HepG2 (cell line): Measurements from ENCODE around the gene AP3D1. TPM values are rescaled to one million over a fixed set of nuclear protein-coding genes. Genes with fewer than 3 reads are reported as not detected.
A peak's percentile ranks its signal among the peaks of the same experiment; 100 is the strongest.

Experiments
- ATAC-seq: fragments of 200-7000 bp; cut with Tn5 transposase; 3 replicates; pipeline ENCODE4 v1.9.1; 2020; ENCODE audit warnings: mild to moderate bottlenecking, moderate library complexity
- BruUV-seq: library from RNA; stranded (reverse); fragments of 400-500 nt; replicated peaks from 2 replicates; lab custom pipeline; 2021; lab: Mats Ljungman, UMichigan
- CTCF ChIA-PET: fragments of 300-600 bp; formaldehyde crosslinking; extraction: SDS; loops from one replicate; lab custom pipeline; 2021; ENCODE audit warnings: low total read pairs, inconsistent platforms, low intra/inter-chr PET ratio; lab: Yijun Ruan, JAX
- POLR2A ChIA-PET: fragments of 350-600 bp; sonication (Branson Sonifier 250); formaldehyde crosslinking; loops from one replicate; lab custom pipeline; 2020; ENCODE audit warnings: antibody characterized with exemption, inconsistent platforms; lab: Yijun Ruan, JAX
- DNase-seq: peaks from one replicate; pipeline ENCODE4 v3.0.0-alpha.2; 2015; ENCODE audit warnings: low spot score
- FAIRE-seq: peaks from 3 replicates; lab custom pipeline; 2011; peaks lifted over from hg19 to GRCh38; lab: Jason Lieb, UNC
- H2AFZ ChIP-seq: one replicate; pipeline ENCODE4 v1.6.1; 2011; ENCODE audit warnings: low read length, inconsistent platforms
- H3K27ac ChIP-seq: fragments of 300-600 bp; 3 replicates; pipeline ENCODE4 v1.8.0; 2011; ENCODE audit warnings: mixed run types, mild to moderate bottlenecking, mixed read lengths, low read length, inconsistent platforms; ENCODE audit not compliant: insufficient read depth; ENCODE audit errors: extremely low read length
- H3K27me3 ChIP-seq, 2 experiments: fragments of 200-600 bp in 1 of 2; 2 replicates in 1 of 2; 3 replicates in 1 of 2; pipeline versions ENCODE4 v1.6.0 to v1.8.0; 2011; ENCODE audit warnings: low read length in 2 of 2, mild to moderate bottlenecking in 2 of 2, moderate library complexity in 2 of 2, inconsistent platforms in 1 of 2; ENCODE audit not compliant: insufficient read depth in 2 of 2, control insufficient read depth in 1 of 2
- H3K36me3 ChIP-seq, 2 experiments: fragments of 200-600 bp in 1 of 2; replicated peaks in 1 of 2; 2 replicates in 1 of 2; 3 replicates in 1 of 2; pipeline versions ENCODE4 v1.5.1 to v1.8.0; 2011; ENCODE audit warnings: low read length in 2 of 2, inconsistent platforms in 1 of 2; ENCODE audit not compliant: insufficient read depth in 2 of 2, control insufficient read depth in 1 of 2
- H3K4me1 ChIP-seq: 2 replicates; pipeline ENCODE4 v1.5.1; 2012; ENCODE audit warnings: low read length, inconsistent platforms; ENCODE audit not compliant: insufficient read depth
- H3K4me2 ChIP-seq: 2 replicates; pipeline ENCODE4 v1.6.0; 2011; ENCODE audit warnings: low read depth, low read length, inconsistent platforms
- H3K4me3 ChIP-seq, 3 experiments: fragments of 200-600 bp in 1 of 3; sonication (generic), shearing (Covaris generic) in 1 of 3; replicated peaks in 1 of 3; 2 replicates each; pipeline ENCODE4 v1.5.1; 2011 to 2016; ENCODE audit warnings: low read length in 3 of 3, inconsistent platforms in 2 of 3, low read depth in 2 of 3, mild to moderate bottlenecking in 2 of 3, control low read depth in 1 of 3, mixed read lengths in 1 of 3; ENCODE audit not compliant: insufficient read depth in 1 of 3
- H3K79me2 ChIP-seq: one replicate; pipeline ENCODE4 v1.6.1; 2011; ENCODE audit warnings: low read length, inconsistent platforms; ENCODE audit not compliant: insufficient read depth
- H3K9ac ChIP-seq: 2 replicates; pipeline ENCODE4 v1.6.0; 2011; ENCODE audit warnings: mild to moderate bottlenecking, low read depth, low read length, inconsistent platforms; ENCODE audit not compliant: insufficient read depth
- H3K9me3 ChIP-seq: 2 replicates; pipeline ENCODE4 v1.5.1; 2012; ENCODE audit warnings: mild to moderate bottlenecking, low read length
- H4K20me1 ChIP-seq: 2 replicates; pipeline ENCODE4 v1.6.0; 2011; ENCODE audit warnings: inconsistent platforms, mild to moderate bottlenecking, low read length, moderate library complexity; ENCODE audit not compliant: insufficient read depth
- E2F5 ChIP-seq: sonication (generic); formaldehyde crosslinking; conservative IDR thresholded peaks from 2 replicates; pipeline ENCODE4 v1.4.0; 2020; ENCODE audit warnings: missing genetic modification reagents
- FOXP1 ChIP-seq, 2 experiments: fragments of 450-650 bp in 1 of 2; IDR thresholded peaks; 2 replicates each; pipeline ENCODE4 v1.6.1; 2017 to 2018; ENCODE audit warnings: antibody characterized with exemption in 1 of 2
- KMT2B ChIP-seq: IDR thresholded peaks from 2 replicates; pipeline ENCODE4 v1.6.1; 2016; ENCODE audit warnings: missing genetic modification reagents, missing compliant biosample characterization
- MTF1 ChIP-seq: sonication (generic); formaldehyde crosslinking; IDR thresholded peaks from 2 replicates; pipeline ENCODE4 v1.5.0; 2020; ENCODE audit warnings: missing genetic modification reagents
- NKX3-1 ChIP-seq: sonication (generic); formaldehyde crosslinking; IDR thresholded peaks from 2 replicates; pipeline ENCODE4 v1.5.0; 2020; ENCODE audit warnings: missing genetic modification reagents
- RARG ChIP-seq: sonication (generic); formaldehyde crosslinking; IDR thresholded peaks from 2 replicates; pipeline ENCODE4 v1.4.0; 2020; ENCODE audit warnings: low read depth, mild to moderate bottlenecking, missing genetic modification reagents
- ZBTB26 ChIP-seq: IDR thresholded peaks from 2 replicates; pipeline ENCODE4 v1.6.1; 2016; ENCODE audit warnings: missing compliant biosample characterization, missing genetic modification reagents, borderline replicate concordance
- ZNF121 ChIP-seq: sonication (generic); formaldehyde crosslinking; IDR thresholded peaks from 2 replicates; pipeline ENCODE4 v1.5.0; 2020; ENCODE audit warnings: mild to moderate bottlenecking, missing genetic modification reagents
- ZNF253 ChIP-seq: sonication (generic); formaldehyde crosslinking; IDR thresholded peaks from 2 replicates; pipeline ENCODE4 v1.8.0; 2022; ENCODE audit warnings: mild to moderate bottlenecking, missing genetic modification reagents, borderline replicate concordance
- ZNF343 ChIP-seq: sonication (generic); formaldehyde crosslinking; IDR thresholded peaks from 2 replicates; pipeline ENCODE4 v1.4.0; 2020; ENCODE audit warnings: mild to moderate bottlenecking, missing genetic modification reagents
- ZNF407 ChIP-seq: sonication (generic); formaldehyde crosslinking; IDR thresholded peaks from one replicate; pipeline ENCODE4 v1.5.1; 2020; ENCODE audit warnings: mild to moderate bottlenecking, missing genetic modification reagents; ENCODE audit errors: not compliant biosample characterization
- ZNF747 ChIP-seq: sonication (generic); formaldehyde crosslinking; IDR thresholded peaks from 2 replicates; pipeline ENCODE4 v1.8.1; 2023; ENCODE audit warnings: missing genetic modification reagents, mild to moderate bottlenecking, borderline replicate concordance
- WGBS: methylation state at CpG from one replicate; pipeline ENCODE4 v1.1.6; 2017; ENCODE audit warnings: low lambda C conversion rate; 5-methylcytosine and 5-hydroxymethylcytosine counted together
- in situ Hi-C: cut with HindIII; loops from 2 replicates; pipeline ENCODE4 v1.10.0; 2017; ENCODE audit warnings: low pct_unique_long_range_greater_than_20kb; ENCODE audit not compliant: extremely low pct_ligation_motif_present
- intact Hi-C: fragments of 100-400 bp; cut with micrococcal nuclease; formaldehyde crosslinking; loops from one replicate; pipeline ENCODE4 v1.10.0; 2022; ENCODE audit not compliant: unreplicated experiment
- polyA plus RNA-seq, 8 experiments: library from polyadenylated mRNA; depleted of rRNA in 3 of 8; stranded (reverse) in 7 of 8; unstranded in 1 of 8; fragments of >200 nt; fragmentation: Illumina TruSeq in 4 of 8; extraction: Trizol in 4 of 8; gene quantifications; 2 replicates each; pipeline versions ENCODE4 v1.2.1 to v1.2.3, GENCODE V29; 2011 to 2016; ENCODE audit warnings: low read depth in 4 of 8, missing spikeins in 1 of 8, mixed read lengths in 1 of 8; ENCODE audit not compliant: insufficient read depth in 1 of 8
- total RNA-seq, 5 experiments: library from RNA; depleted of rRNA; stranded (reverse); fragments of >200 nt; fragmentation: Illumina TruSeq; extraction: Trizol; gene quantifications; 2 replicates each; pipeline ENCODE4 v1.2.3, GENCODE V29; 2016; ENCODE audit warnings: low read depth in 1 of 5
- TF ChIP-seq, protein P1 (sequence below): sonication (generic); IDR thresholded peaks from 2 replicates; pipeline ENCODE4 v1.6.1; 2016; ENCODE audit warnings: low read depth, borderline replicate concordance

AP3D1 gene
- total and polyA plus RNA-seq, 2 of the 13 experiments (the other 11 are each of a cell fraction or from before 2014, with no cell fraction given), result 68.0 to 82.6 TPM

DNA sequence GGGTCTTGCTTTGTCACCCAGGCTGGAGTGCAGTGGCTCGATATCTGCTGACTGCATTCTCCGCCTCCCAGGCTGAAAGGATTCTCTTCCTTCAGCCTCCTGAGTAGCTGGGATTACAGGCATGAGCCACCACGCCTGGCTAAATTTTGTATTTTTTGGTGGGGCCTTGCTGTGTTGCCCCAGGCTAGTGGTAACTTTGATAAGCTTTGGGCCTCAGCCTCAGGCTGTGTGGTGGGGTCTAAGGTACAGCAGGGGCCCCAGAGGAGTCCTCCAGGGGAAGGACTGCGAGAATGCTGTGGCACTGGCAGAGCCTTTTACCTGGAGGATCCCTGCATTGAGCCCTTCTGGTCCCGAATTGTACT lies 19.6 kb upstream of the AP3D1 start:
- Histone ChIP-seq H3K9me3 (no peaks in the 10 kb centered on the region), H3K79me2 (peaks cover 86% of the 10 kb centered on the region), H2AFZ (no peak overlapping the region), H4K20me1 (peaks cover 39% of the 10 kb centered on the region), H3K4me2 (peak overlapping the region; percentile 73), H3K27ac (peak overlapping the region; percentile 96), H3K27me3 (no peaks in the 10 kb centered on the region), H3K4me1 (peaks cover 84% of the 10 kb centered on the region), H3K36me3 (peaks cover under 1 to 7% of the 10 kb centered on the region in 2 experiments; a peak in 3 of 5 replicates), H3K9ac (peak overlapping the region; percentile 50), H3K4me3 (peak overlapping the region; percentile 20 to 58 (median 39); a peak in 5 of 6 replicates)
- no peak for FAIRE-seq
- no peak for DNase-seq
- WGBS, result 51% methylated on average over 3 of the region's 5 CpGs
- POLR2A ChIA-PET, result interaction anchor here (1.4 to 3.1 kb wide), 6 partner anchors 13 to 101 kb away, joined by 4 to 10 read pairs (median 6); partner anchors contain the start of gene AP3D1
- ATAC-seq, result no peak
- intact Hi-C loops (no loop called here), in situ Hi-C loops (loop anchor here (5.0 kb wide), 1 partner anchor 41 kb away; no protein-coding TSS in a partner anchor)
- CTCF ChIA-PET, result no interaction called here
- TSS peak; percentile 36 for BruUV-seq
- TF ChIP-seq, protein P1, sequence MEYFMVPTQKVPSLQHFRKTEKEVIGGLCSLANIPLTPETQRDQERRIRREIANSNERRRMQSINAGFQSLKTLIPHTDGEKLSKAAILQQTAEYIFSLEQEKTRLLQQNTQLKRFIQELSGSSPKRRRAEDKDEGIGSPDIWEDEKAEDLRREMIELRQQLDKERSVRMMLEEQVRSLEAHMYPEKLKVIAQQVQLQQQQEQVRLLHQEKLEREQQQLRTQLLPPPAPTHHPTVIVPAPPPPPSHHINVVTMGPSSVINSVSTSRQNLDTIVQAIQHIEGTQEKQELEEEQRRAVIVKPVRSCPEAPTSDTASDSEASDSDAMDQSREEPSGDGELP, result no peak
- TF ChIP-seq ZNF747 (CRISPR knock-in tag) (no peak), KMT2B (CRISPR knock-in tag) (no peak), E2F5 (CRISPR knock-in tag) (no peak), ZNF253 (CRISPR knock-in tag) (no peak), ZNF407 (CRISPR knock-in tag) (no peak), NKX3-1 (CRISPR knock-in tag) (no peak), ZBTB26 (CRISPR knock-in tag) (no peak), ZNF121 (peak; percentile 93), FOXP1 (IDR thresholded peaks at IDR 0.05) (no peak), FOXP1 (CRISPR knock-in tag; IDR thresholded peaks at IDR 0.05) (0 out of 2 replicates have a peak, but pooled peaks have one; percentile 1), RARG (CRISPR knock-in tag) (no peak), ZNF343 (CRISPR knock-in tag) (no peak), MTF1 (CRISPR knock-in tag) (no peak)
